Large intestine (tissue), 3 donors: ENCODE results near the gene CKMT2. TPM values are rescaled to one million over a fixed set of nuclear protein-coding genes. Genes with fewer than 3 reads are reported as not detected.

ENCODE experiments used
- DNase-seq, 2 donors: peaks; one replicate each; pipeline versions ENCODE4 v3.0.0 to v3.0.0-alpha.2; 2013
- H3K27ac ChIP-seq: one replicate; pipeline ENCODE4 v1.5.1; 2013; ENCODE audit warnings: low read length
- H3K27me3 ChIP-seq: 2 replicates; pipeline ENCODE4 v1.6.1; 2013; ENCODE audit warnings: low read length; ENCODE audit not compliant: control insufficient read depth, insufficient read depth
- H3K36me3 ChIP-seq: 2 replicates; pipeline ENCODE4 v1.6.1; 2013; ENCODE audit warnings: low read length; ENCODE audit not compliant: control insufficient read depth, insufficient read depth
- H3K4me1 ChIP-seq: one replicate; pipeline ENCODE4 v1.6.1; 2013; ENCODE audit warnings: low read length; ENCODE audit not compliant: control insufficient read depth, insufficient read depth
- H3K4me3 ChIP-seq: one replicate; pipeline ENCODE4 v1.5.1; 2013; ENCODE audit warnings: low read length
- H3K9me3 ChIP-seq: one replicate; pipeline ENCODE4 v1.6.1; 2013; ENCODE audit warnings: mild to moderate bottlenecking, low read depth, low read length, moderate library complexity; ENCODE audit not compliant: control insufficient read depth
- WGBS: methylation state at CpG from one replicate; pipeline ENCODE4 v1.1.5; 2013; ENCODE audit warnings: low lambda C conversion rate; ENCODE audit not compliant: insufficient coverage; 5-methylcytosine and 5-hydroxymethylcytosine counted together
- polyA plus RNA-seq: library from polyadenylated mRNA; unstranded; fragments of 120-200 nt; gene quantifications from one replicate; pipeline ENCODE4 v1.2.1, GENCODE V29; 2013

Gene CKMT2
- polyA plus RNA-seq, 1 donor: 2.7 TPM

DNA sequence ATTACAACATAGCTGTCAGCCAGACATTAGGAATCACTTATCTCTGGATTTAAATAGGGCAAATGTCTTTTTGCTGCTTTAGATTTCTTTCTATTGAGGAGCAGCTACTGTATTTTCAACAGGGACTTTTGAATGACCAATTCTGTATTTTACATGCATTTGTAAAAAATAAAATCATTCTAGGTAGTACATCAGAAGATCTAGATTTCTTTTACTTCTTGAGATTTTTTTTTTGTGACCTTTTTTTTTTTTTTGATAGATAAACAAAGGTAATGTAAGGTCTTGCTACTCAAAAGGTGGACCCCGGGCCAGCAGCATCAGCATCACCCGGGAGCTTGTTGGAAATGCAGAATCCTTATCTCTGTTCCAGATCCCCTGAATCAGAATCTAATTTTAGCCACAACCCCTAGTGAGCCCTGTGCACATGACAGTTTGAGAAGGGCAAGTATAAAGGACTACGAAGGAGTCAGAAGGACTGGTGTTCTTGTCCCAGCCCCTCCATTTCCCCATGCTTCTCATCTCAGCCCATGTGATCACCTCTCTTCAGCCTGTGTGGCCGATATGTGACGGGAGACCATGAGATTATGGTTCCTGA lies 37.7 kb upstream of the CKMT2 start:
- no peak for DNase-seq
- no CpG with 5 or more reads among the region's 5 CpGs for WGBS
- Histone ChIP-seq H3K27me3 (no peaks in the 10 kb centered on the region), H3K9me3 (no peaks in the 10 kb centered on the region), H3K4me1 (no peaks in the 10 kb centered on the region), H3K4me3 (no peak overlapping the region), H3K36me3 (no peaks in the 10 kb centered on the region), H3K27ac (no peak overlapping the region)

DNA sequence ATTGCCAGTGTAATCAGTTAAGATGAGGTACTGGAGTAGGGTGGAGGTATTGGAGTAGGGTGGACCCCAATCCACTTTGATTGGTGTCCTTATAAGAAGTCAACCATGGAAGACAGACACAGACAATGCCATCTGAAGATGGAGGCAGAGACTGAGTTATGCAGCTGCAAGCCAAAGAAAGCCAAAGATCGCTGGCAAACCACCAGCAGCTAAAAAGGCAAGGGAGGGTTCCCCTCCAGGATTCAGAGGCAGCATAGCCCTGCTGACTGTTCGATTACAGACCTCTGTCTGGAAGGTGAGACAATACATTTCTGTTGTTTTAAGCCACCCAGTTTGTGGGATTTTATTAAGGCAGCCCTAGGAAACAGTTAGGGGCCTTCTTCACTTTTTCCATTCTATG lies 30.5 kb upstream of the CKMT2 start:
- H3K4me1 ChIP-seq: no peaks in the 10 kb centered on the region
- no CpG with 5 or more reads among the region's 2 CpGs for WGBS
- H3K27me3 ChIP-seq: no peaks in the 10 kb centered on the region
- no peak overlapping the region for H3K27ac ChIP-seq
- H3K36me3 ChIP-seq: no peaks in the 10 kb centered on the region
- H3K4me3 ChIP-seq: no peak overlapping the region
- no peaks in the 10 kb centered on the region for H3K9me3 ChIP-seq
- DNase-seq: no peak

DNA sequence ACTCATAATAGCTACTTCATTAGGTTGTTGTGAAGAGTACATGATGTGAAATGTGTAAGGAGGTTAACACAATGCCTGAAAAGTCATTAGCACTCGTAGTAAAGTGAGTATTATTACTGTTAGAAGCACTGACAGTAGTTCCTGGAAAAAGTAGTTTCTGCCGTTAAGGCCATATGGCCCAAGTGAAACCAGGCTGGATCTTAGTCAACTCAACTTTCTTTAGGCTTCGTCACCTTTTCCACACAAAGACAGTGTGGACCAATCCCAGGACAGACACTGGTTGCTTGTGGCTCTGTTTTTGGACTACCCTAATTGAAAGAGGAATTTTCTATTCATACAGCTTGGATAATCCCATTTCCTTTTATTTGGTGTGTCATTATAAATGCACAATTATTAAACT lies 29.4 kb upstream of the CKMT2 start:
- DNase-seq: no peak
- Histone ChIP-seq H3K27me3 (no peaks in the 10 kb centered on the region), H3K4me3 (no peak overlapping the region), H3K27ac (no peak overlapping the region), H3K4me1 (no peaks in the 10 kb centered on the region), H3K9me3 (no peaks in the 10 kb centered on the region), H3K36me3 (no peaks in the 10 kb centered on the region)
- WGBS: 100% methylated on average over 2 of the region's 3 CpGs

DNA sequence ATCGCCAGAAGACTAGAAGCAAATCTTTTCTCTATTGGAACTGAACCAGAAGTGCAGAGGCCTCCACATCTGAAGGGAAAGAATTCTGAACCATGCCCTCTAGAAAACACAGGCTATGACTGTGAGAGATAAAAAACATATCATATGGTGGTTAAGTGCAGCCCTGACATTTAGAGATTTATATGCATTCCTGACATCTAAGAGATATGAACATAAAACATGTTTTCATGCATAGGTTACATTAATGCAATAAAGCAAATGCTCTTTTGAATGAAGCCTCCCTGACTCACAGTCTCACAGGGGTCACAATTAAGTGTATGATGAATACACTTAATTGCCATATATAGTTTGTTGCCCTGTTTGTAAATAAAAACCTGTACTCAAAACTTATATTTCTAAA lies 28.9 kb upstream of the CKMT2 start:
- Histone ChIP-seq H3K9me3 (no peaks in the 10 kb centered on the region), H3K27ac (no peak overlapping the region), H3K27me3 (no peaks in the 10 kb centered on the region), H3K4me3 (no peak overlapping the region), H3K36me3 (no peaks in the 10 kb centered on the region), H3K4me1 (no peaks in the 10 kb centered on the region)
- DNase-seq: peak in 1 of 2 donors; percentile 44
- WGBS: no CpG with 5 or more reads among the region's 1 CpG

DNA sequence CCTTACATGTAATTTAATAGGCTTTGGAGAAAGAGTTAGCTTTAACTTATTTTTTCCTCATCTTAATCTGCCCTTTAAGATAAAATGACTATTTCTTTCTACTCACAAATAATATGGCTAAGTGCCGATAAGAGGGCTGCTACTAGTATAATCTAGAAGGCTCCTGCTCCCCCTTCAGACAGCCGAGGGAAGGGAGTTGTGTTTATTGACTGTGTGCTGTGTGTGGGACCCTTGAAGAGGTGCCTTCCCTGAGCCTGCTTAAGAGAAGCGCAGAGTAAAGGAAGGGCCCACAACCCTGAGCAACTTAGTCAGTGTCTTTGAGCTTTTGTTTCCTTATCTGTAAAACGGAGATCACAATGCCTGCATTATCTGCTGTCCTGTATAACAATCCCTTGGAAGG lies 28.1 kb upstream of the CKMT2 start:
- DNase-seq: no peak
- Histone ChIP-seq H3K9me3 (no peaks in the 10 kb centered on the region), H3K4me3 (no peak overlapping the region), H3K36me3 (no peaks in the 10 kb centered on the region), H3K4me1 (no peaks in the 10 kb centered on the region), H3K27ac (no peak overlapping the region), H3K27me3 (no peaks in the 10 kb centered on the region)
- 40% methylated on average over 1 of the region's 4 CpGs for WGBS

DNA sequence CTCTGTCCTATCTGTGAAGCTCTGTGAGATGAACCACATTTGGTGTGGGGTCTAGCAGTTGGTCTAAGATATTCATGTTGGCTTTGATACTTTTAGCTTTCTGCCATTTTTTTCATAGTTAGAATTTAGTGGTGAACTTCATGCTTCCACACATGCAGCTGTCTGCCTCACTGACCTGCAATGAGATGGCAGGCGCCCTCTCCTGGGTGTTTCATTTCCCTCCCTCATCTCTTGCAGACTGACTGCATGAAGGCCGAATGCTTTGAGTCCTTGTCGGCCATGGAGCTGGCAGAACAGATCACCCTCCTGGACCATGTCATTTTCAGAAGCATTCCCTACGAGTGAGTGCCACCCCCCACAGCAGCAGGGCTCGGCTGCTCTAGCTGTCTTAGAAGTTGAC lies 26.1 kb upstream of the CKMT2 start:
- Histone ChIP-seq H3K27me3 (no peaks in the 10 kb centered on the region), H3K4me3 (no peak overlapping the region), H3K36me3 (no peaks in the 10 kb centered on the region), H3K27ac (no peak overlapping the region), H3K9me3 (no peaks in the 10 kb centered on the region), H3K4me1 (peaks cover 4% of the 10 kb centered on the region)
- DNase-seq: no peak
- WGBS: no CpG with 5 or more reads among the region's 5 CpGs

DNA sequence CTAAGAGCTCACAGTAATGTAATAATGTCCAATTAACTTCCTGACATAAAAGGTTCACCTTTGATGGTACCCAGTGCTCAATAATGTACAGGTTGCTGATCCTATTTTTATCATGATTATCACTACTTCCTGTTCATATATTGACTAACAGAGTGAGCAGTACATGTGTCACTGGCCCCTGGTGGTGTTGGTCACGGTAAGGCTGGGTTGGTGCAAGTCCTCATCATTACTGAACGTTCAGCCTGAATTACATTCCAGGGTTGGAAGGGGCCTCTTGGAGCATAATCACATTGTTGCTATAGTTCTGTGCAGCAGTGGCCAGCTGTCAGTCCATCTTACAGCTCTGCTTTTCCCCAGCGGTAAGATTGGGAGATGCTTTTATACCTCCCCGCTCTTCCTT lies 24.2 kb upstream of the CKMT2 start:
- no peak for DNase-seq
- H3K4me1 ChIP-seq: peaks cover 19% of the 10 kb centered on the region
- H3K27me3 ChIP-seq: no peaks in the 10 kb centered on the region
- no peak overlapping the region for H3K27ac ChIP-seq
- H3K36me3 ChIP-seq: no peaks in the 10 kb centered on the region
- no CpG with 5 or more reads among the region's 4 CpGs for WGBS
- no peaks in the 10 kb centered on the region for H3K9me3 ChIP-seq
- H3K4me3 ChIP-seq: no peak overlapping the region

DNA sequence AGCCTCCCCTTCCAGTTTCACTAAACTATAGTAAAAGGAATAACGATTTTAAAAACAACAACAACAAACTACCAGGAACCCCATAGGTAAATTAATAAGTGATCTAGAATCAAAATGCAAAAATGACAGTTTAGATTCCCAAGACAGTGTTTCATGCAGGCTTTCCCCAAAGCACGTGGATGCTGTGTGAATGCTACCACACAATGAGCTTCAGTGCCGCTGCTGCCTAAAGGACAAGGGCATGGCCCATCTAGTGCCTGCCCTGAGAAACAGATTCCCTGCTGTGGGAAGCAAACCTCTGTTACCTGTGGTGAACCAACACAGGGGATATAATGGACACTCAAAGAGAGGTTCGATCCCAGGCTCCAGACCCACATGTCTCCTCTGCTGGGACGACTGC lies 23.7 kb upstream of the CKMT2 start:
- DNase-seq: no peak
- WGBS: 80% methylated on average over 1 of the region's 5 CpGs
- H3K4me1 ChIP-seq: peaks cover 19% of the 10 kb centered on the region
- no peak overlapping the region for H3K4me3 ChIP-seq
- no peak overlapping the region for H3K27ac ChIP-seq
- no peaks in the 10 kb centered on the region for H3K36me3 ChIP-seq
- H3K9me3 ChIP-seq: no peaks in the 10 kb centered on the region
- no peaks in the 10 kb centered on the region for H3K27me3 ChIP-seq

DNA sequence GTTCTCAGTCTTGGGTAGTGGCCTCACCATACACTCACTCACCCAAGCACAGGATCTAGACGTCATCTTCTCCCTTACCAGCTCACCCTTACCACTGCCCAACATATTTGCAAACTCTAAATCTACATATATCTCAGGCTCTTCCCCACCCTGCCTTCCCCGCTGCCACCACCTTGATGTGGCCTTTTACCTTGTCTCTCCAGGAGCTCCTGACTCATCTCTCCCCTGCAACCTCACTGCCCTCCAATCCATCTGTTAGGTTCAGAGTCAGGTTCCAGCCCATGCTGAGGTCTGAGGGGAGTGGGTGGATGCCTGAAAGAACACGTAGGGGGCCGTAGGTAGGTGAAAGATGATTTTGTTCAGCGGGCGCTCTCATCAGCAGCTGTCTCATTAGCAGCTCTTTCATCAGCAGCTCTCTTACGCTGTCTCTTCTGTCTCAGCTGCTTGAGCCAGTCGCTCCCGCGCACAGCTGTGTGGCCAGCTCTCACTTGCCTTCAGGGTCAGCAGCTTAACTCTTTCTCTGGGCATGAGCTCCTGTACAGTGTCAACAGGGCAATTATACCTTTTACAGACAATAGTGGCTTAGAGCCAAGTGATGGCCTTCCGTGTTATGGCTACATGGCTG lies 23.1 kb upstream of the CKMT2 start:
- Histone ChIP-seq H3K9me3 (no peaks in the 10 kb centered on the region), H3K27ac (no peak overlapping the region), H3K4me1 (peaks cover 19% of the 10 kb centered on the region), H3K4me3 (no peak overlapping the region), H3K36me3 (no peaks in the 10 kb centered on the region), H3K27me3 (no peaks in the 10 kb centered on the region)
- no CpG with 5 or more reads among the region's 11 CpGs for WGBS
- no peak for DNase-seq

DNA sequence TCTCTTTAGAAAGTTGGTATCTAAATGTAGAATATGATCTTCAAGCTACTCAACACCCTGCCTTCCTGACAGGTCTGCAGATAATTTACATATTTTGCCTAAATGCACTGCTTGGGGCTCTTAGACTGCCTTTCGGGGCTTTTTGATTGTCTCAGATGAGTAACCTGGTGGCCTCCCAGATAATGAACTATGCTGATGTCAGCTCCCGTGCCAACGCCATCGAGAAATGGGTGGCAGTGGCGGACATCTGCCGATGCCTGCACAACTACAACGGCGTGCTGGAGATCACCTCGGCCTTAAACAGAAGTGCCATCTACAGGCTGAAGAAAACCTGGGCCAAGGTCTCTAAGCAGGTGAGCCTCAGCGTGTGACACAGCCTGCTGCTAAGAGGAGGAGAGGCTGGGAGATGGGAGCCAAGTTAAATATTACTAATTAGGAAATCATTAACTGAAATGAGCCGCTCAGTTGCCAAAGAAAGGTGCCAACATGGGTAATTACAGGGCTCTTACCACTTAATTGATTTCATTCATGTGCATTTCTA lies 20.8 kb upstream of the CKMT2 start:
- Histone ChIP-seq H3K4me3 (no peak overlapping the region), H3K4me1 (peaks cover 19% of the 10 kb centered on the region), H3K27me3 (no peaks in the 10 kb centered on the region), H3K9me3 (no peaks in the 10 kb centered on the region), H3K27ac (peak overlapping the region; percentile 46), H3K36me3 (no peaks in the 10 kb centered on the region)
- WGBS: 67% methylated on average over 1 of the region's 11 CpGs
- peak; percentile 78 to 89 for DNase-seq

DNA sequence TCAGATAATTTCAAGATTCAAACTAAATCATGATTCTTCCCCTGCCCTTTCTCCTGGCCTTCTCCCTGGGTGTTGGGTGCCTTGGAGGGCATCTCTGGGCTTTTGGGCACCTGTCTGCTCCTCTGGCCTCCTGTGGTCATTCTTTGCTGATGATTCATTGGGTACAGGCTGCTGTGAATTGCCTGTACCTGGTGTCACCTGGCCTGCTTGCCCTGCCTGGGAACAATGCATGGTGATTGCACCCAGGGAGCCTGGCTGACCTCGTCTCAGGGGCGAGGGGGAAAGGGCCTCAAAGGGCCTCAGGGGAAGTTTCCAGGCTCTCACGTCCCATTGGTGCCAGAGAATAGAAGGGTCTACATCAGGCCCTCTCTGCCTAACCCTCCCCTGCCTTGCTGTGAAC lies 20.1 kb upstream of the CKMT2 start:
- Histone ChIP-seq H3K4me1 (peaks cover 19% of the 10 kb centered on the region), H3K9me3 (no peaks in the 10 kb centered on the region), H3K4me3 (no peak overlapping the region), H3K36me3 (no peaks in the 10 kb centered on the region), H3K27ac (no peak overlapping the region), H3K27me3 (no peaks in the 10 kb centered on the region)
- peak in 1 of 2 donors; percentile 49 for DNase-seq
- WGBS: no CpG with 5 or more reads among the region's 3 CpGs
